Measurements from ENCODE around the gene PRR30.
A peak's percentile ranks its signal among the peaks of the same experiment; 100 is the strongest.
"Not testable (repeated sequence)": the region's sequence is repeated elsewhere in the genome, so short reads cannot be mapped to it uniquely, and the experiment has no call there.

PRR30 gene

GRCh38 chr2:27139310-27139709 is at the start of gene PRR30:
PRR30 (minus strand) TSS chr2:27139410; CDS start chr2:27138329, 1,081 bp downstream.
- DNase-seq (ENCODE audit: low read depth, low spot score): no peak

GRCh38 chr2:27186613-27187345 is 47.6 kb upstream of the PRR30 start:
- DNase-seq (ENCODE audit: low read depth, low spot score): no peak

GRCh38 chr2:27185331-27186026 is 46.3 kb upstream of the PRR30 start:
- DNase-seq (ENCODE audit: low read depth, low spot score): no peak

GRCh38 chr2:27184115-27184514 is 44.9 kb upstream of the PRR30 start:
- no peak for DNase-seq (ENCODE audit: low read depth, low spot score)

GRCh38 chr2:27182346-27182745 is 43.1 kb upstream of the PRR30 start:
- no peak for DNase-seq (ENCODE audit: low read depth, low spot score)

- DNase-seq (ENCODE audit: low read depth, low spot score): no peak
Measured at GRCh38 chr2:27179344-27180000, 40.3 kb upstream of the PRR30 start.

- no peak for DNase-seq (ENCODE audit: low read depth, low spot score)
Measured at GRCh38 chr2:27178469-27178868, 39.3 kb upstream of the PRR30 start.

GRCh38 chr2:27177441-27178351 is 38.5 kb upstream of the PRR30 start:
- DNase-seq (ENCODE audit: low read depth, low spot score): no peak

- not testable (repeated sequence) for DNase-seq (ENCODE audit: low read depth, low spot score)
Measured at GRCh38 chr2:27175781-27176180, 36.6 kb upstream of the PRR30 start.

- no peak for DNase-seq (ENCODE audit: low read depth, low spot score)
Measured at GRCh38 chr2:27175330-27175729, 36.1 kb upstream of the PRR30 start.

GRCh38 chr2:27174638-27175037 is 35.4 kb upstream of the PRR30 start:
- peak; percentile 63 for DNase-seq (ENCODE audit: low read depth, low spot score)

- no peak for DNase-seq (ENCODE audit: low read depth, low spot score)
Measured at GRCh38 chr2:27171351-27171848, 32.2 kb upstream of the PRR30 start.

- DNase-seq (ENCODE audit: low read depth, low spot score): no peak
Measured at GRCh38 chr2:27170581-27171337, 31.5 kb upstream of the PRR30 start.

GRCh38 chr2:27164960-27165763 is 26.0 kb upstream of the PRR30 start:
- DNase-seq (ENCODE audit: low read depth, low spot score): no peak

- DNase-seq (ENCODE audit: low read depth, low spot score): no peak
Measured at GRCh38 chr2:27162151-27163121, 23.2 kb upstream of the PRR30 start.

- DNase-seq (ENCODE audit: low read depth, low spot score): no peak
Measured at GRCh38 chr2:27160191-27160590, 21.0 kb upstream of the PRR30 start.

- no peak for DNase-seq (ENCODE audit: low read depth, low spot score)
Measured at GRCh38 chr2:27159271-27159670, 20.1 kb upstream of the PRR30 start.

GRCh38 chr2:27158468-27158867 is 19.3 kb upstream of the PRR30 start:
- DNase-seq (ENCODE audit: low read depth, low spot score): no peak

- DNase-seq (ENCODE audit: low read depth, low spot score): no peak
Measured at GRCh38 chr2:27155069-27155520, 15.9 kb upstream of the PRR30 start.
